ENCODE data around the gene RHBDL1.
A peak's percentile ranks its signal among the peaks of the same experiment; 100 is the strongest.

The RHBDL1 gene

DNA sequence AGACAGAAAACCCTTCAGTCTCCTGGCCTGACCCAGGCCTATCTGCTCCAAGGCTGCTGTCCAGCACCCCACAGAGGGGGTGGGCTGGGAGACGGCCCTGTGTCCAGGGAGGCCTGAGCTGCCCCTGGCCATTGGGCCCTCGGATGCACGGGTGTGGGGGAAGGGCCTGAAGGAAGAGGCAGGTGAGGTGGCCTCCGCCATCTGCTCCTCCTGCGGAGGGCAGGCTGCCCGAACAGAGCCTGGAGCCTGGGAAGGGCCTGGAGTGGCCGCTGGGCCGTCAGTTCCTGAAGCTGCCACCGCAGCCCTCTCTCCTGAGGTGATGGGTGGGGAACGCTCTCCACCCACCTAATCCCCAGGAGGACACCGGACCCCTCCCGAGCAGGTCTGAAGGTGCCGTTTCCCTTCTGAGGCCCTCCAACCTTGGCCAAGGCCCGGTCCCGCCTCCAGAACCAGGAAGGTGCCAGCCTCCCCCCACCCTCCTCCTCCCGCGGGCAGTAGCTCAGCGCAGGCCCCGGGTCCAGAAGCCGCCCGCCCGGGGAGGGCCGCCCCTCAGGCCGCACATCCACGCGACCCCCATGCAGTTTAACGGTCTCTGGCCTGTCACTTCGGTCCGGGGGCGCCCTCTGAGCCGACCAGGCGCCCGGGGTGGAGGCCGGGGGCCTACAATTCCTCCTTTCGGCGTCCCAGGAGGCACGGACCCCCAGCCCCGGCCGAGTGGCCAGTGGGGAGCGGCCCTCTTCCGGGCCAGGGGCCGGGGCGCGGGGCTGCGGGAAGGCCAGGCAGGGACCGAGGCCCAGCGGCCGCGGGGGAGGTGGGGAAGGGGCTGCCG is 29.3 kb downstream of the RHBDL1 start:
- no peaks in the 10 kb centered on the region for H3K36me3 ChIP-seq (ENCODE audit: insufficient read depth, low read length)
- peak overlapping the region; percentile 35 for H3K4me3 ChIP-seq (ENCODE audit: low read length)
- H3K27me3 ChIP-seq (ENCODE audit: insufficient read depth, low read length) = peaks cover 98% of the 10 kb centered on the region
- no peak overlapping the region for H3K27ac ChIP-seq (ENCODE audit: low read depth, low read length)
- H3K9ac ChIP-seq (ENCODE audit: low read depth, low read length) = no peak overlapping the region
- WGBS = 19% methylated on average over 49 of the region's 50 CpGs
- no peaks in the 10 kb centered on the region for H3K9me3 ChIP-seq (ENCODE audit: insufficient read depth, low read depth, low read length)
- H3K4me1 ChIP-seq (ENCODE audit: insufficient read depth, low read length) = no peaks in the 10 kb centered on the region

DNA sequence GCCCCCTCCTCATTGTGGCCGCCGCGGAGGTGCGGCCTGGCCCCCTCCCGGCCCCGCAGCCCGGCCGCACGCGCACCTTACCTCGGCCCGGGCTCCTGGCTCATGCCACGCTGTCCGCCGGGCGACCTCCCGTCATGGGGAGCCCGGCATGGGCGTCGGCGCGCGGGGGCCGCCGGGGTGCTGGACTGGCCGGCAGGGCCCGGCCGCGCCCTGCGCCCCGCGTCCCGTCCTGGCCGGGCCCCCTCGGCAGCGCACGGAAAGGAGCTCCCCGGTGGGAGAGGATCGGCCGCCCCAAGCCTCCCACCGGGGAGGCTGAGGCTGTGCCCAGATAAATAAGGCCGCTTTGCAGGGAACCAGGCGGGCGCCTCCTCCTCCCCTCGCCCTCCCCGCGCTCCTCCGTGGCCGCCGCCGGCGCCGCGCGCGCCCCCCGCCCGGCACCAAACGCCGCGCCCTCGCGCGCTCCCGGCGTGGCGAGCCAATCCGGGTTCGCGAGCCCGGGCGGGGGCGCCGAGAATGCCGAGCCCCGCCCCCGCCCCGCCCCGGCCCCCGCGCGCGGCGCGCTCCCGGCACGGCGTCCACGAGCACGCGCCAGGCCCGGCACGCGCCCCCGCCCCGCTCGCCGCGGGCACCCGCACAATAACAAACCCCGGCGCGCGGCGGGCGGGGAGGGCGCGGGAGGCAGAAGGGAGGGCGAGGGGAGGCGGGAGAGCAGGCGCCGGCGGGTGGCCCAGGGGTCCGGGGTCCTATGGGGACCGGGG is 30.1 kb downstream of the RHBDL1 start, which contains the start of gene FBXL16:
TSS of gene FBXL16 (minus strand) at position 371 of the 758 bp plus-strand sequence. CDS start 8,396 bp downstream, outside the sequence.
- 1% methylated on average over 115 of the region's 115 CpGs for WGBS
- Histone ChIP-seq H3K4me3 (ENCODE audit: low read length) (peak within 1 kb of the TSS; percentile 54), H3K9me3 (ENCODE audit: insufficient read depth, low read depth, low read length) (no peaks in the 10 kb centered on the region), H3K36me3 (ENCODE audit: insufficient read depth, low read length) (no peaks in the 10 kb centered on the region), H3K9ac (ENCODE audit: low read depth, low read length) (no peak within 1 kb of the TSS), H3K4me1 (ENCODE audit: insufficient read depth, low read length) (no peaks in the 10 kb centered on the region), H3K27me3 (ENCODE audit: insufficient read depth, low read length) (peaks cover 97% of the 10 kb centered on the region), H3K27ac (ENCODE audit: low read depth, low read length) (no peak within 1 kb of the TSS)

DNA sequence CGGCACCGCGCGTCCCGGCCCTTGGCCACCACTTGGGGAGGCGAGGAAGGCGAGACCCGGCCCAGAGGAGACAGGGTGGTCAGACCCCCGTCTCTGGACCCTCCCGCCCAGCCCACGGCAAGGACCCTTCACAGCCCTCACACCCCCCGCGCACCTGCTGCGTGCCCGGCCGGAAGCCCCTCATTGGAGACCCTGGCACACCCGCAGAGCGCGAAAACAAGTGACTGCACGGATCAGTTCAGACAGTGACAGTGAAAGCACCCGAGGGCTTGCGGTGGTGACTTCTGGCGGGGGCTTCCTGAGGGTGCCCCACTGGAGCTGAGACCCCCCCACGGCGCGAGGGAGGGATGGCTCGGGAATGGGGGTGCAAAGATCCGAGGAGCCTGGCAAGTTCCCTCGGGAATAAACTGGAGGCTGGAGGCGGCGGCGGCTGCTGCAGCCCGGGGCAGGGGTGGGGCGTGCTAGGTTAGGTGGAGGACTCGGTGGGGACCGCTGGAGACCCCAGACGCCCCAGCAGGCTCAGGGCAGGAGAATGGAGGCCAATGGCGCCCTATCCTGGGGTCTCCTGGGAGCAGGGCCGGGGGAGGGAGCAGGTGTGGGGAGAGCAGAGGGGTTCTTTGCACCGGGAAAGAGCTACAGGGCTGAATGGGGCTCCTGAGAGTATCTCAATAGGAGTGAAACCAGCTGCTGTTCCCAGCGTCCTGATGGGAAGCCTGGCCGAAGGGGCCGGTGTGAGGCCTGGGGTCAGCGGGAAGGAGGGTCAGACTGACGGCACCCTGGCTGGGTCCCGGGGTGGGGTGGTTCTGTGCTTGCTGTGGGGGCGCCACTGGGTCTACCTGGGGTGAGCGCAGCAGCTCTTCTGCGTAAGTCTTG is 31.0 kb downstream of the RHBDL1 start:
- no peak overlapping the region for H3K27ac ChIP-seq (ENCODE audit: low read depth, low read length)
- H3K9ac ChIP-seq (ENCODE audit: low read depth, low read length) = no peak overlapping the region
- peak overlapping the region; percentile 51 for H3K4me3 ChIP-seq (ENCODE audit: low read length)
- no peaks in the 10 kb centered on the region for H3K36me3 ChIP-seq (ENCODE audit: insufficient read depth, low read length)
- H3K4me1 ChIP-seq (ENCODE audit: insufficient read depth, low read length) = no peaks in the 10 kb centered on the region
- peaks cover 97% of the 10 kb centered on the region for H3K27me3 ChIP-seq (ENCODE audit: insufficient read depth, low read length)
- no peaks in the 10 kb centered on the region for H3K9me3 ChIP-seq (ENCODE audit: insufficient read depth, low read depth, low read length)
- 6% methylated on average over 49 of the region's 49 CpGs for WGBS

DNA sequence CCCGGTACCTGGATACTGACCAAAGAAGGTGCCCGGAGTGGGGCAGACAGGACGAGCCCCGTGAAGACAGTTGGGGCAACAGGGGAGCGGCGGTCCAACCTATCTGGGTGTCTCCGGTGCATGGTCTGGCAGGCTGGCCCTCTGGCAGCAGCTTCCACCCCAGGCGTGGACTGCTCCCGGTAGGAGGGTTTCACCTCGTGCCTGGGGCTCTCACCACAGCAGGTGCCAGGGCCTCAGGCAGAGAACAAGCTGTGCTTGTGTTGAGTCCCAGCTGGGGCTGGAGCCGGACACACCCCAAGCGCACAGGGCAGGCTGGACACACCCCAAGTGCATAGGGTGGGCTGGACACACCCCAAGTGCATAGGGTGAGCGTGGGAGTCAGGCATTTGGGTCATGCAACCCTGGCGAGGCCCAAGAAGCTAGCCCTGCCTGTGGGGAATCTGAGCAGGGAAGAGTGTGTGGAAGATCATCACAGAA is 31.6 kb downstream of the RHBDL1 start:
- Histone ChIP-seq H3K27ac (ENCODE audit: low read depth, low read length) (no peak overlapping the region), H3K9ac (ENCODE audit: low read depth, low read length) (no peak overlapping the region), H3K36me3 (ENCODE audit: insufficient read depth, low read length) (no peaks in the 10 kb centered on the region), H3K9me3 (ENCODE audit: insufficient read depth, low read depth, low read length) (no peaks in the 10 kb centered on the region), H3K27me3 (ENCODE audit: insufficient read depth, low read length) (peaks cover 92% of the 10 kb centered on the region), H3K4me1 (ENCODE audit: insufficient read depth, low read length) (no peaks in the 10 kb centered on the region), H3K4me3 (ENCODE audit: low read length) (no peak overlapping the region; the same call in 1 of the 2 replicates)
- WGBS = 44% methylated on average over 14 of the region's 14 CpGs

DNA sequence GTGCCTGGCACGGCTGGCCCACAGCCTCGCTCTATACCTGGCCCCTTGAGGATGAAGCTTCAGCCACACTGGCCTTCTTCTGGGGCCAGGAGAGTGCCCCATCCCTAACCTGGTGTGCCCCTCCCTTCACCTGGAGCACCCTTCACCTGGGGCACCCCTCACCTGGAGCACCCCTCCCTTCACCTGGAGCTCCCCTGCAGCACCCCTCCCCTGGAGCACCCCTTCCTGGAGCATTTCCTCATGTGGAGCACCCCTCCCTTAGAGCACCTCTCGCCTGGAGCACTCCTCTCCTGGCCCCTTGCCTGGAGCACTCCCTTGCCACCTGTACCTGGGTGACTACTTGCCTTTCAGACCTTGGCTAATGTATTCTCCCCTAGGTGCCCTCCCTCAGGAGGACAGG is 32.5 kb downstream of the RHBDL1 start:
- Histone ChIP-seq H3K27ac (ENCODE audit: low read depth, low read length) (no peak overlapping the region), H3K4me3 (ENCODE audit: low read length) (no peak overlapping the region), H3K9ac (ENCODE audit: low read depth, low read length) (no peak overlapping the region), H3K36me3 (ENCODE audit: insufficient read depth, low read length) (no peaks in the 10 kb centered on the region), H3K4me1 (ENCODE audit: insufficient read depth, low read length) (no peaks in the 10 kb centered on the region), H3K9me3 (ENCODE audit: insufficient read depth, low read depth, low read length) (no peaks in the 10 kb centered on the region), H3K27me3 (ENCODE audit: insufficient read depth, low read length) (peaks cover 83% of the 10 kb centered on the region)
- 65% methylated on average over 3 of the region's 3 CpGs for WGBS

DNA sequence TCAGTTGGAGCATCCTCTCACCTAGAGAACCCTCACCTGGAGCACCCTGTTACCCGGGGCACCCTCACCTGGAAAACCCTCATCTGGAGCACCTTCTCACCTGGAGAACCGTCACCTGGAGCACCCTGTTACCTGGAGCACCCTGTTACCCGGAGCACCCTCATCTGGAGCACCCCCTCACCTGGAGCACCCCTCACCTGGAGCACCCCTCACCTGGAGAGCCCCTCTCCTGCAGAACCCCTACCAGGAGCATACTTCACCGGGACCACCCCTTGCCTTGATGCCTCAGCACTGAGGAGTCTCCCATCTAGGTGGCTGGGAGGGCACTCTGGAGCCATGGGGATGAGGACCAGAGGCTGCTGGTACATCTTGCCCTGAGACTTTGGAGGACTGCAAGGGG is 33.5 kb downstream of the RHBDL1 start:
- Histone ChIP-seq H3K9me3 (ENCODE audit: insufficient read depth, low read depth, low read length) (no peaks in the 10 kb centered on the region), H3K36me3 (ENCODE audit: insufficient read depth, low read length) (no peaks in the 10 kb centered on the region), H3K27ac (ENCODE audit: low read depth, low read length) (no peak overlapping the region), H3K4me1 (ENCODE audit: insufficient read depth, low read length) (no peaks in the 10 kb centered on the region), H3K27me3 (ENCODE audit: insufficient read depth, low read length) (peaks cover 79% of the 10 kb centered on the region), H3K9ac (ENCODE audit: low read depth, low read length) (no peak overlapping the region), H3K4me3 (ENCODE audit: low read length) (no peak overlapping the region)
- WGBS = 82% methylated on average over 3 of the region's 4 CpGs

DNA sequence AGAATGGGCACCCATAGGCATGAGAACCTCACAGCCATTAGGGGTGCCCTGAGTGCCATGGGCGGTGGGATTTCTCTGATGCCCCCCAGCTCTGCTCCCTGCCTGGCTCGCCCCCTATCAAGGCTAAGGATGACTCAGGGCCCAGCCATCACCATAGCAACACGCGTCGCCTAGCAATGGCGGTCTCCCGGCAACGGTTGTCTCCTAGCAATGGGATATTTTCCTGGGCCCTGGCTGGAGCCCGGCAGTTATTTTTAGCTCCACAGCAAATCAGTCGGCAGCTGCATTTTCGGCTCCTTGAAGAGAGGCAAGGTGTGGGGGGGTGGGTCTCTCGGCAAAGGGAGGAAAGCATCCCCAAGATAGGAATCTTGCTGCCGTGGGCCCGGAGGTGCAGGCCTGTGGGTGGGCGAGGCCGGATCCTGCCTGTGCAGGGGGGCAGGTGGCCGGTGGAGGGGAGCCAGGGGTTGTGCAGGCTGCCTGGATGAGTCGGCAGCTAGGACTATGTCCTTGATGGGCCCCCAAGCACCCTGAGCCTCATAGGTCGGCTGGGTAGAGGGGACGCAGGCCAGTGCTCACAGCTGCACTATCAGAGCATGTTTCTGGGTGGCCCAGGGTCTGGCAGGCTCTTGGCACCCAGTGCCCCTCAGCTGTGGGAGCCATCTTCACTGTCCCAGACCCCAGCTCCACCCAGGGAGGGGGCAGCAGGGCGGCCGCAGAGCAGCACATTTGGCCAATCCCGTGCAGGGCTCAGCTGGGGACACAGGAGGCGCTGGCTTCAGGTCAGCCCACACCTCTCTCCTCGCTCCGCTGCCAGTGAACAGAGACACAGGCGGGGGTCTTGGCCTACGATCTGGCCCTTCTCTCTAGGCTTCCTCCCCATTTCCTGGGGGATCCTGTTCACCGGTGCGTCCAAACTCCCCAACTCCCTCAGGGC is 34.4 kb downstream of the RHBDL1 start:
- WGBS = 45% methylated on average over 30 of the region's 30 CpGs
- H3K36me3 ChIP-seq (ENCODE audit: insufficient read depth, low read length) = no peaks in the 10 kb centered on the region
- no peaks in the 10 kb centered on the region for H3K4me1 ChIP-seq (ENCODE audit: insufficient read depth, low read length)
- peaks cover 78% of the 10 kb centered on the region for H3K27me3 ChIP-seq (ENCODE audit: insufficient read depth, low read length)
- H3K27ac ChIP-seq (ENCODE audit: low read depth, low read length) = no peak overlapping the region
- H3K9me3 ChIP-seq (ENCODE audit: insufficient read depth, low read depth, low read length) = no peaks in the 10 kb centered on the region
- no peak overlapping the region for H3K4me3 ChIP-seq (ENCODE audit: low read length)
- H3K9ac ChIP-seq (ENCODE audit: low read depth, low read length) = no peak overlapping the region

DNA sequence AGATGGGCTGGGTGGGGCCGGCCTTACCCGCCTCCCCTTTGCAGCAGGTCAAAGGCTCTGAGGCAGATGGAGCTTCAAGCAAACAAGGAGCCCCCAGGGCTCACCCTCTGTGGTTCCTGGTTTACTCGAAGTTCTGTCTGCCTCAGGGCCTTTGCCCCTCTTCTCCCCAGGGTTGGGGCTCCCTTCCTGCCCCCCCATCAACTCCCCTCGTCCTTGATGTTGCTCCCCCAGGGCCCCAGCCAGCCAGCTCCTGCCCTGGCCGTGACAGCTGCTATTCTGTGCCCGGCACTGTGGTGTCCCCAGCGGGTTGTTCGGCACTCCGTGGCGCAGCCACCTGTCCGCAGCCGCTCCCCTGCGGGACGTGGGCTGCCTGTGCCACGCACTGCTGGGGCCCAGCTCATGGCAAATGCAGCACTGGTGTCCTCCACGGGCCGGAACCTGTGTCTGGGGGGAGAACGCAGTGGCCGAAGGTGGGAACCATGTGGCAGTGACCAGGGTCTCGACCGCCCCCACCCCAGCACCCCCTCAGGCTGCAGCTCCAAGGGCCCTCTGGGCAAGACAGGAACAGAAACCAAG is 35.1 kb downstream of the RHBDL1 start:
- Histone ChIP-seq H3K9me3 (ENCODE audit: insufficient read depth, low read depth, low read length) (no peaks in the 10 kb centered on the region), H3K36me3 (ENCODE audit: insufficient read depth, low read length) (no peaks in the 10 kb centered on the region), H3K4me1 (ENCODE audit: insufficient read depth, low read length) (no peaks in the 10 kb centered on the region), H3K4me3 (ENCODE audit: low read length) (no peak overlapping the region), H3K27me3 (ENCODE audit: insufficient read depth, low read length) (peaks cover 75% of the 10 kb centered on the region), H3K27ac (ENCODE audit: low read depth, low read length) (no peak overlapping the region), H3K9ac (ENCODE audit: low read depth, low read length) (no peak overlapping the region)
- 82% methylated on average over 21 of the region's 21 CpGs for WGBS

DNA sequence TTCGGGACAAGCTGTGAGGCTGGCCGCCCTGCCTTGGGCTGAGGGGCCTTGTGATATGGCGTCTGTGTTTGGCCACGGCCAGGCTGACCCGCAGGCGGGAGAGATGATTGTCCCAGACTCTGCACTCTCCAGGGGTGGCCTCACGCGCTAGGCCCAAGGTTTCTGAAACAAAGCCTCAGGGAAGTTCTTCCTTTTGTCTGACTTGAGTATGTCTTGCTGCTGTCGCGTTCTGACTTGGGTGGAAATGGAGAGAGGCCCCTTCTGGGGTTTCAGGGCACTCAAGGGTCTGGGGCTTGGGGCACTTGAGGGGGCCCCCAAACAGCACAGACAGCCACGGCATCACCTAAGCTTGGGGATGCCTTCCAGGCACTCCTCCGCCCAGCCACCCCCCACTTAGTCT is 35.6 kb downstream of the RHBDL1 start:
- 82% methylated on average over 12 of the region's 12 CpGs for WGBS
- peaks cover 77% of the 10 kb centered on the region for H3K27me3 ChIP-seq (ENCODE audit: insufficient read depth, low read length)

More for the DNA sequence above, 35.6 kb downstream of the RHBDL1 start:
- Histone ChIP-seq H3K4me1 (ENCODE audit: insufficient read depth, low read length) (0 out of 2 replicates have a peak, but pooled peaks cover 3% of the 10 kb centered on the region), H3K36me3 (ENCODE audit: insufficient read depth, low read length) (no peaks in the 10 kb centered on the region), H3K9ac (ENCODE audit: low read depth, low read length) (no peak overlapping the region), H3K27ac (ENCODE audit: low read depth, low read length) (no peak overlapping the region), H3K4me3 (ENCODE audit: low read length) (no peak overlapping the region), H3K9me3 (ENCODE audit: insufficient read depth, low read depth, low read length) (no peaks in the 10 kb centered on the region)

Data from HUES64 (cell line).